Smooth muscle cell of bladder (primary cell): Measurements from ENCODE around the gene SURF2. TPM values are rescaled to one million over a fixed set of nuclear protein-coding genes. Genes with fewer than 3 reads are reported as not detected.

ENCODE experiments used
- total RNA-seq: library from RNA; depleted of rRNA; stranded (reverse); fragments of >200 nt; gene quantifications from 2 replicates; pipeline ENCODE4 v1.2.3, GENCODE V29; 2014

SURF2 gene
- total RNA-seq = 9.8 and 11.6 TPM in 2 replicates

GRCh38 chr9:133356391-133357091, at the start of gene SURF2, which contains the start of gene SURF1:
Gene SURF2 (plus strand): TSS chr9:133356550. CDS start chr9:133356593, 43 bp downstream.
Gene SURF1 (minus strand): TSS chr9:133356487. CDS start chr9:133356453, 34 bp downstream.

GRCh38 chr9:133335924-133336811, 20.2 kb upstream of the SURF2 start, which contains the start of gene SURF6:
Gene SURF6 (minus strand): TSS chr9:133336188. CDS start chr9:133336132, 56 bp downstream.

GRCh38 chr9:133347985-133348717, 8.2 kb upstream of the SURF2 start, which contains the start of the genes MED22 and RPL7A:
Gene MED22 (minus strand): TSS chr9:133348131. CDS start chr9:133346662, 1,469 bp downstream.
Gene RPL7A (plus strand): TSS chr9:133348218. CDS start chr9:133348244, 26 bp downstream.

GRCh38 chr9:133375724-133376654, 19.6 kb downstream of the SURF2 start, which contains the start of the genes STKLD1 and SURF4:
Gene STKLD1 (plus strand): TSS chr9:133376366. CDS start chr9:133376474, 108 bp downstream.
Gene SURF4 (minus strand): TSS chr9:133376060. CDS start chr9:133375969, 91 bp downstream.

Other genes starting within 250 kb of the SURF2 start
- 16.5 and 25.2 TPM in 2 replicates for gene RALGDS, start 235.3 kb upstream of the SURF2 start, total RNA-seq
- gene GBGT1, start 192.6 kb upstream of the SURF2 start, total RNA-seq = 6.8 and 7.8 TPM in 2 replicates
- gene OBP2B, start 147.3 kb upstream of the SURF2 start, total RNA-seq = not detected in 2 replicates
- gene ABO, start 81.3 kb upstream of the SURF2 start, total RNA-seq = not detected in 2 replicates
- 7.4 and 11.6 TPM in 2 replicates for gene SURF6, start 20.4 kb upstream of the SURF2 start, total RNA-seq
- gene MED22, start 8.4 kb upstream of the SURF2 start, total RNA-seq = 7.7 and 9.5 TPM in 2 replicates
- gene RPL7A, start 8.3 kb upstream of the SURF2 start, total RNA-seq = 2,732 and 3,145 TPM in 2 replicates
- gene SURF1, start 63 bp upstream of the SURF2 start, total RNA-seq = 35.4 and 45.7 TPM in 2 replicates
- gene SURF4, start 19.5 kb downstream of the SURF2 start, total RNA-seq = 474 and 583 TPM in 2 replicates
- gene STKLD1, start 19.8 kb downstream of the SURF2 start, total RNA-seq = 0.55 and 0.57 TPM in 2 replicates
- gene REXO4, start 61.5 kb downstream of the SURF2 start, total RNA-seq = 14.5 and 16.3 TPM in 2 replicates
- 1.00 and 2.2 TPM in 2 replicates for gene ADAMTS13, start 65.8 kb downstream of the SURF2 start, total RNA-seq
- 6.5 and 8.4 TPM in 2 replicates for gene CACFD1, start 103.4 kb downstream of the SURF2 start, total RNA-seq
- 12.9 and 14.1 TPM in 2 replicates for gene SLC2A6, start 122.5 kb downstream of the SURF2 start, total RNA-seq
- gene MYMK, start 168.4 kb downstream of the SURF2 start, total RNA-seq = not detected in 2 replicates
- gene ADAMTSL2, start 178.2 kb downstream of the SURF2 start, total RNA-seq = 2.3 TPM in 2 replicates